ENCODE results near the gene RFTN1. TPM values are rescaled to one million over a fixed set of nuclear protein-coding genes. Genes with fewer than 3 reads are reported as not detected.

RFTN1 gene
- total and polyA plus RNA-seq, 9 of the 15 experiments (the other 6 are each of a cell fraction or from before 2014, with no cell fraction given): 0.08 to 0.51 (median 0.11) TPM; not detected in 6

- POLR2A ChIA-PET: interaction anchor here (0.7 kb wide), 1 partner anchor 253 kb away, joined by 3 read pairs; no protein-coding TSS in a partner anchor
- intact Hi-C loops (cut with micrococcal nuclease): no loop called here
- ATAC-seq (no peak), FAIRE-seq (no peak), DNase-seq (ENCODE audit: extremely low read depth in 1 of 4, low spot score in 3 of 4) (no peak)
- Histone ChIP-seq H3K27me3 (ENCODE audit: control insufficient read depth in 2 of 2, insufficient read depth in 2 of 2, low read length in 2 of 2) (no peaks in the 10 kb centered on the region), H3K27ac (ENCODE audit: extremely low read depth, low read depth, low read length) (no peak overlapping the region), H3K9me3 (replicated peaks; ENCODE audit: control insufficient read depth, insufficient read depth, low read depth, low read length) (no peaks in the 10 kb centered on the region), H3K79me2 (ENCODE audit: control insufficient read depth, insufficient read depth, low read length) (peaks cover 8% of the 10 kb centered on the region; the same call in 2 of the 3 replicates), H3K9me1 (ENCODE audit: control insufficient read depth, insufficient read depth, low read length) (no peaks in the 10 kb centered on the region), H2AFZ (ENCODE audit: low read depth, low read length) (no peak overlapping the region), H3K4me2 (ENCODE audit: insufficient read depth, low read length) (no peak overlapping the region), H3K4me3 (no peak overlapping the region), H3K9ac (ENCODE audit: insufficient read depth in 1 of 2, low read depth in 2 of 2, low read length in 2 of 2) (no peak overlapping the region), H3K36me3 (ENCODE audit: control insufficient read depth, insufficient read depth, low read length) (peaks cover 95% of the 10 kb centered on the region), H4K20me1 (replicated peaks; ENCODE audit: control insufficient read depth, insufficient read depth, low read length) (no peaks in the 10 kb centered on the region; the same call in 1 of the 2 replicates), H3K4me1 (replicated peaks in 1 of 2; ENCODE audit: control insufficient read depth in 2 of 2, insufficient read depth in 2 of 2, low read length in 2 of 2) (peaks cover 2 to 42% of the 10 kb centered on the region in 2 experiments; a peak in 4 of 5 replicates)
- CTCF ChIA-PET (ENCODE audit: low intra/inter-chr PET ratio): no interaction called here
- 100% methylated on average over 1 of the region's 1 CpG for WGBS (ENCODE audit: insufficient coverage, low coverage, missing lambda C conversion rate)
- no TSS peak for BruUV-seq (replicated peaks)
- in situ Hi-C loops (cut with MboI): loop anchor here (5.0 kb wide), 1 partner anchor 268 kb away; no protein-coding TSS in a partner anchor
- TF ChIP-seq BRF2 (IDR thresholded peaks at IDR 0.05; ENCODE audit: borderline replicate concordance, insufficient read depth, insufficient read length) (no peak), IRF9 (tag; IDR thresholded peaks at IDR 0.05) (no peak), STAT5A (IDR thresholded peaks at IDR 0.05; ENCODE audit: borderline replicate concordance, low read length) (no peak), TARDBP (IDR thresholded peaks at IDR 0.05) (no peak), EHMT2 (IDR thresholded peaks at IDR 0.05) (no peak), GTF2F1 (IDR thresholded peaks at IDR 0.05; ENCODE audit: low read depth, low read length) (no peak), KLF1 (tag; IDR thresholded peaks at IDR 0.05) (no peak), ZC3H11A (IDR thresholded peaks at IDR 0.05; ENCODE audit: low read depth, low read length) (no peak), CHD1 (IDR thresholded peaks at IDR 0.05; ENCODE audit: low read length) (no peak), JUN (IDR thresholded peaks at IDR 0.05; ENCODE audit: borderline replicate concordance, low read depth, low read length) (no peak), JUN (CRISPR knock-in tag; IDR thresholded peaks at IDR 0.05; ENCODE audit: borderline replicate concordance) (no peak), ZNF277 (CRISPR knock-in tag; IDR thresholded peaks at IDR 0.05; ENCODE audit: borderline replicate concordance) (no peak), MAZ (CRISPR knock-in tag; conservative IDR thresholded peaks at IDR 0.05 in 1 of 2, IDR thresholded peaks at IDR 0.05 in 1 of 2) (no peak), SIX5 (IDR thresholded peaks at IDR 0.05; ENCODE audit: borderline replicate concordance in 1 of 2, insufficient read depth in 1 of 2, low read depth in 1 of 2, low read length in 2 of 2) (no peak), NFIC (IDR thresholded peaks at IDR 0.05) (no peak), RAD21 (CRISPR knock-in tag; conservative IDR thresholded peaks at IDR 0.05 in 1 of 2, IDR thresholded peaks at IDR 0.05 in 1 of 2) (no peak), CTCF (IDR thresholded peaks at IDR 0.05 in 2 of 3, conservative IDR thresholded peaks at IDR 0.05 in 1 of 3; ENCODE audit: insufficient read depth in 2 of 3, low read depth in 1 of 3, low read length in 3 of 3) (no peak)
Observed at GRCh38 chr3:16284633-16285032, 228.9 kb downstream of the RFTN1 start.
